Tongue (tissue), 2 donors: ENCODE measurements around the gene PCDHGB4. TPM values are rescaled to one million over a fixed set of nuclear protein-coding genes. Genes with fewer than 3 reads are reported as not detected.
"Not testable (repeated sequence)": the region's sequence is repeated elsewhere in the genome, so short reads cannot be mapped to it uniquely, and the experiment has no call there.

ENCODE experiments used
- DNase-seq: peaks from one replicate; pipeline ENCODE4 v3.0.0-alpha.2; 2015
- total RNA-seq: library from RNA; depleted of rRNA; stranded (reverse); fragments of >200 nt; gene quantifications from one replicate; pipeline ENCODE4 v1.2.3, GENCODE V29; 2014

PCDHGB4 gene
- total RNA-seq: 5.9 TPM

DNA sequence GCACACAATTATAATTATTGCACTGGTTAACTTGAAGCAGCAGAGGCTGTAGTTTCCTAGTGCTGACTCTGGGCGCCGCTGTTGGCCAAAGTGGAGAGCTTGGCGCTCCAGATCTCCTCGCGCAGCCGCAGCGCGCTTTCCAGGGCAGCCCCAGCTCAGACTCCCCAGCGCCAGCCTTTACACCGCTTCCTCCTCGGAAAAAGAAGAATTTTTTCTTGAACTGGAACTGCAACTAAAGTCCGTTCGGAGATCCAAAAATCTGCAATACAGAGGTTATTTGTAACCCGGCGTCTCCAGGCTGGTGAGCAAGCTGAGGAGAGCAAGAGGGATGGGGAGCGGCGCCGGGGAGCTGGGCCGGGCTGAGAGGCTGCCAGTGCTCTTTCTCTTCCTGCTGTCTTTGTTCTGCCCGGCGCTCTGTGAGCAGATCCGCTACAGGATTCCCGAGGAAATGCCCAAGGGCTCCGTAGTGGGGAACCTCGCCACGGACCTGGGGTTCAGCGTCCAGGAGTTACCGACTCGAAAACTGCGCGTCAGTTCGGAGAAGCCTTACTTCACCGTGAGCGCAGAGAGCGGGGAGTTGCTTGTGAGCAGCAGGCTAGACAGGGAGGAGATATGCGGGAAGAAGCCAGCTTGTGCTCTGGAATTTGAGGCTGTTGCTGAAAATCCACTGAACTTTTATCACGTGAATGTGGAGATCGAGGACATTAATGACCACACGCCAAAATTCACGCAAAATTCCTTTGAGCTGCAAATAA, at the start of gene PCDHGB4:
TSS of gene PCDHGB4 (plus strand) at position 142 of the 755 bp plus-strand sequence. CDS start at position 329, 187 bp downstream.
- DNase-seq: peak; percentile 18

DNA sequence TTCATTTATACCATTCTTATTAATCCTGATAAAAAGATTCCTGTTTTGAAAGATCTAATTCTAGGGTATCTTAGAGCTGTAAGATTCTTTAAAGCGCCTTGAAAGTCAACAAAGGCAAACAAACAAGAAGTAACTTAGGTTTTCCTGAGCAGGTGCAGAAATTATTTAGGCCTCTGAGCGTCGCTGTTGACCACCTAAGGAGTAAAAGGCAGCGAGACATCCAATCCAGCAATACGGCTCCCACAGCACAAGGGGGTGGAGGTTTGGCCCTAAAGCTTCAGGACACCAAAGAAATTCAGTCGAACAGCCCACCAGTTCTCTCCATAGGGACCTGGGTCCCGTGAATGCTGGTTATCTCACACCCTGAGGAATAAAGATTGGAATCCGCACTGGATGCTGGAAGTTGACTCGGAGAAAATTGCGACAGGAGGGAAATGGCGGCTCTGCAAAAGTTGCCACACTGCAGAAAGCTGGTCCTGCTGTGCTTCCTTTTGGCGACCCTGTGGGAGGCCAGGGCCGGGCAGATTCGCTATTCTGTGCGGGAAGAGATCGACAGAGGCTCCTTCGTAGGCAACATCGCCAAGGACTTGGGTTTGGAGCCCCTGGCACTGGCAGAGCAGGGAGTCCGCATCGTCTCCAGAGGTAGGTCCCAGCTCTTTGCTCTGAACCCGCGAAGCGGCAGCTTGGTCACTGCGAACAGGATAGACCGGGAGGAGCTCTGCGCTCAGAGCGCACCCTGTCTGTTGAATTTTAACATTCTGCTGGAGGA, 48.8 kb upstream of the PCDHGB4 start, which contains the start of gene PCDHGA2:
TSS of gene PCDHGA2 (plus strand) at position 223 of the 769 bp plus-strand sequence.
- DNase-seq: peak; percentile 59

DNA sequence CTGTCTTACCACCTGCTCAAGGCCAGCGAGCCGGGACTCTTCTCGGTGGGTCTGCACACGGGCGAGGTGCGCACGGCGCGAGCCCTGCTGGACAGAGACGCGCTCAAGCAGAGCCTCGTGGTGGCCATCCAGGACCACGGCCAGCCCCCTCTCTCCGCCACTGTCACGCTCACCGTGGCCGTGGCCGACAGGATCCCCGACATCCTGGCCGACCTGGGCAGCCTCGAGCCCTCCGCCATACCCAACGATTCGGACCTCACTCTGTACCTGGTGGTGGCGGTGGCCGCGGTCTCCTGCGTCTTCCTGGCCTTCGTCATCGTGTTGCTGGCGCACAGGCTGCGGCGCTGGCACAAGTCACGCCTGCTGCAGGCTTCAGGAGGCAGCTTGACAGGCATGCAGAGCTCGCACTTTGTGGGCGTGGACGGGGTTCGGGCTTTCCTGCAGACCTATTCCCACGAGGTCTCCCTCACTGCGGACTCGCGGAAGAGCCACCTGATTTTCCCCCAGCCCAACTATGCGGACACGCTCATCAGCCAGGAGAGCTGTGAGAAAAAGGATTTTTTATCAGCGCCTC, 46.6 kb upstream of the PCDHGB4 start:
- DNase-seq: not testable (repeated sequence)

DNA sequence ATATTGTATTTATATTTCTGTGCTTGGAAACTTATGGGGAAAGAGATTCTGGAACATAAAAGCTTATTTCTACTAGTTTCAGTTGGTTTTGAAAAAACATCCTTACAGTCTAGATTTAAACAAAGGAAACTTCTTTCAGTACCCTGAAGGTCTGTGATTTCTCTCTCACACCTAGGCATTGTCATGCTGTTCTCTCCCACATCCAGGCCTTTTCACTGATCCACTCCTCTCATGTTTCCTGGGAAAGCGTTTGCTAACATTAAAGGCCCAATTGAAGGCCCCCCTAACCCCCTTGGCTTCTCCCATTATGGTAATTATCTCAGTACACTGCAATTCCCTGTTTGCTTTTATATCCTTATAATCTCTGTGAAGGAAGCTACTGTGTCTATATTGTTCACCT, 44.7 kb upstream of the PCDHGB4 start:
- DNase-seq: no peak

DNA sequence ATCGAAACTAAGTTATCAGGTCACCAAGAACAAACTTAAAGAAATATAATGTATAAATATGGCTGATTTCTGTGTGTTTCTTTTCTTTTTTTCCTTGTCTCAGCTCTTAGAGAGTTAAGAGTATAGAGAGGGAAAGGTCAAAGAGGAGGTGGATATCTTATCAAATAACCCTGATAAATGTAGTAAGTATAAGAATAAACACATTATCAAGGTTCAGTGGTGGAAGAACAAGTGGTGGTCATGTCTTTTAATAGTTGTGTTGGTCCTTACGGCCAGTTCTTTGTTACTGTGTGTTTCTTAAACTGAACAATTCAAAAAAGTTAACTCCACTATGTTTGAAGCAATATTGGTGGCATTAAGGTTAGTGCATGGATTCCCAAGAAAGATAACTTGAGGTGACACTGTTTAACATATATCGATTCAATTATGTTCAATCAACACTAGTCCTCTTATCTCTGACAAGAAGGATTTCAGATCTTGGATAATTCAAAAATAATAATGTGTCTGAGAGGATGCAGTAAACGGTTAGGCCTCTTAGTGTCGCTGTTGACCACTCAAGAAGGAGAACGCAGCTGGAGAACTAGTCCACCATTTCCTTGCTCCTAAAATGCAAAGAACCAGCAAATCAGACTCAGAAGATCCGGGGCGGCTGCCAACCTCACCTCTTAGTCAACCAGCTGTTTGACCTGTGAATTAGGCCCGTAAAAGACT, 44.1 kb upstream of the PCDHGB4 start, which contains the start of gene PCDHGA3:
TSS of gene PCDHGA3 (plus strand) at position 588 of the 711 bp plus-strand sequence. CDS start 205 bp downstream, outside the sequence.
- peak; percentile 20 for DNase-seq

DNA sequence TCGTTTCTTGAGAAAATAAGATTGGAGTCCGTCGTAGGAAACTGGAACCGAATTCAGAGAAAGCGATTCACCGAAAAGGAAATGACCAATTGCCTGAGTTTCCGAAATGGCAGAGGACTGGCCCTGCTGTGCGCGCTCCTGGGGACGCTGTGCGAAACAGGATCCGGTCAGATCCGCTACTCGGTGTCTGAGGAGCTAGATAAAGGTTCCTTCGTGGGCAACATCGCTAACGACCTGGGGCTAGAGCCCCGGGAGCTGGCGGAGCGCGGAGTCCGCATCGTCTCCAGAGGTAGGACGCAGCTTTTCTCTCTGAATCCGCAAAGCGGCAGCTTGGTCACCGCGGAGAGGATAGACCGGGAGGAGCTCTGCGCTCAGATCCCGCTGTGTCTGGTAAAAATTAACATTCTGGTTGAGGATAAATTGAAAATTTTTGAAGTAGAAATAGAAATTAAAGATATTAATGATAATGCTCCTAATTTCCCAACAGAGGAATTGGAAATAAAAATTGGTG, 43.5 kb upstream of the PCDHGB4 start:
- DNase-seq: no peak

DNA sequence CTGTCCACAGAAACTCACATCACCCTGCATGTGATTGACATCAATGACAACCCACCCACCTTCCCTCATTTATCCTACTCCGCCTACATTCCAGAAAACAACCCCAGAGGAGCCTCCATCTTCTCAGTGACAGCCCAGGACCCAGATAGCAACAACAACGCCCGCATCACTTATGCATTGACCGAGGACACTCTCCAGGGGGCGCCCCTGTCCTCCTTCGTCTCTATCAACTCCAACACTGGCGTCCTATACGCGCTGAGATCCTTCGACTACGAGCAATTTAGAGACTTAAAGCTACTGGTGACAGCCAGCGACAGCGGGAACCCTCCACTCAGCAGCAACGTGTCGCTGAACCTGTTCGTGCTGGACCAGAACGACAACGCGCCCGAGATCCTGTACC, 42.2 kb upstream of the PCDHGB4 start:
- no peak for DNase-seq

DNA sequence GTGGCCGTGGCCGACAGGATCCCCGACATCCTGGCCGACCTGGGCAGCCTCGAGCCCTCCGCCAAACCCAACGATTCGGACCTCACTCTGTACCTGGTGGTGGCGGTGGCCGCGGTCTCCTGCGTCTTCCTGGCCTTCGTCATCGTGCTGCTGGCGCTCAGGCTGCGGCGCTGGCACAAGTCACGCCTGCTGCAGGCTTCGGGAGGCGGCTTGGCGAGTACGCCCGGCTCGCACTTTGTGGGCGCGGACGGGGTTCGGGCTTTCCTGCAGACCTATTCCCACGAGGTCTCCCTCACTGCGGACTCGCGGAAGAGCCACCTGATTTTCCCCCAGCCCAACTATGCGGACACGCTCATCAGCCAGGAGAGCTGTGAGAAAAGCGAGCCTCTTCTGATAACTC, 41.5 kb upstream of the PCDHGB4 start:
- not testable (repeated sequence) for DNase-seq

DNA sequence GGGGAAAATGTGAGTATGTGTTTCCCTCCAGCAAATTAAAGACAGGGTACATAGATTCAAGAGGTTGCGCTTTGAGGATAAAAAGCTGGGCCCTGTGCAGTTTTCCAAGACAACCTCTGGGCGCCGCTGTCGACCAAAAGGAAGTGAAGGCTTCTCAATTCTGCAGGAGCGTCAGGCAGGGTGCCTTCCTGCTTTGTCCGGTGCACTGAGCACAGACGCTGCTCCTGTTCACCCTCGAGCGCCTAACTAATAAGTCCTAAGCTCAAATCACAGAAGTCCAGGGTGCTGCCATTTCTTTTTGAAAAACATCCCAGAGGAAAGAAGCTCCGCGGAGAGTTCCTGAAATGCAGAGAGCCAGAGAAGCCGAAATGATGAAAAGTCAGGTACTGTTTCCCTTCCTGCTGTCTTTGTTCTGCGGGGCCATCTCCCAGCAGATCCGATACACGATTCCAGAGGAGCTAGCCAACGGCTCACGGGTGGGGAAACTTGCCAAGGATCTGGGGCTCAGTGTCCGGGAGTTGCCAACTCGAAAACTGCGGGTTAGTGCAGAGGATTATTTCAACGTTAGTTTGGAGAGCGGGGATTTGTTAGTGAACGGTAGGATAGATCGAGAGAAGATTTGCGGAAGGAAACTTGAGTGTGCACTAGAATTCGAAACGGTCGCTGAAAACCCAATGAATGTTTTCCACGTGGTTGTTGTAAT, 37.4 kb upstream of the PCDHGB4 start, which contains the start of gene PCDHGB1:
TSS of gene PCDHGB1 (plus strand) at position 183 of the 703 bp plus-strand sequence. CDS start at position 345, 162 bp downstream.
- peak; percentile 21 for DNase-seq

DNA sequence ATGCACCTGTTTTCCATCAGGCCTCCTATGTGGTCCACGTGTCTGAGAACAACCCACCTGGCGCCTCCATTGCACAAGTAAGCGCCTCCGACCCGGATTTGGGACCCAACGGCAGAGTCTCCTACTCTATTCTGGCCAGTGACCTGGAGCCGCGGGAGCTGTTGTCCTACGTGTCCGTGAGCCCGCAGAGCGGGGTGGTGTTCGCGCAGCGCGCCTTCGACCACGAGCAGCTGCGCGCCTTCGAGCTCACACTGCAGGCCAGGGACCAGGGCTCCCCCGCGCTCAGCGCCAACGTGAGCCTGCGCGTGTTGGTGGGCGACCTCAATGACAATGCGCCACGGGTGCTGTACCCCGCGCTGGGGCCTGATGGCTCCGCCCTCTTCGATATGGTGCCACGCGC, 35.9 kb upstream of the PCDHGB4 start:
- no peak for DNase-seq

DNA sequence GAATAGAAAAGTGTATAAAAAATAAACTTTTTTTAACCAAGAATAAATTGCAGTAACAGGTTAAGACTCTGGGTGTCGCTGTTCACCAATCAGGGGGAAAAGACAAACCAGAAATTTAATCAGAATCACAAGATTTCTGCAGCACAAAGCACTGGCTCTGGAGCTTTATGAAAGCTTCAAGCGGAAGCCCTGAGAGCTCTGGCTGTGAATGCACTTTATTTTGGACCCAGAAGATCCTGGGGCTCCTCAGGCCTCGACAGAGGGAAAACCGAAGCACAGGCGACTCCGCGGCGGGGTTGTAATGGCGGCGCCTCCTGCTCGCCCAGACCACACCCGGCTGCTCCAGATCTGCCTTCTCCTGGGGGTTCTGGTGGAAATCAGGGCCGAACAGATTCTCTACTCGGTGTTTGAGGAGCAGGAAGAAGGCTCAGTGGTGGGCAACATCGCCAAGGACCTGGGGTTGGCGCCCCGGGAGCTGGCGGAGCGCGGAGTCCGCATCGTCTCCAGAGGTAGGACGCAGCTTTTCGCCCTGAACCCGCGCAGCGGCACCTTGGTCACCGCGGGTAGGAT, 32.5 kb upstream of the PCDHGB4 start, which contains the start of gene PCDHGA4:
TSS of gene PCDHGA4 (plus strand) at position 122 of the 570 bp plus-strand sequence. CDS start at position 209, 87 bp downstream.
- peak; percentile 3 for DNase-seq

DNA sequence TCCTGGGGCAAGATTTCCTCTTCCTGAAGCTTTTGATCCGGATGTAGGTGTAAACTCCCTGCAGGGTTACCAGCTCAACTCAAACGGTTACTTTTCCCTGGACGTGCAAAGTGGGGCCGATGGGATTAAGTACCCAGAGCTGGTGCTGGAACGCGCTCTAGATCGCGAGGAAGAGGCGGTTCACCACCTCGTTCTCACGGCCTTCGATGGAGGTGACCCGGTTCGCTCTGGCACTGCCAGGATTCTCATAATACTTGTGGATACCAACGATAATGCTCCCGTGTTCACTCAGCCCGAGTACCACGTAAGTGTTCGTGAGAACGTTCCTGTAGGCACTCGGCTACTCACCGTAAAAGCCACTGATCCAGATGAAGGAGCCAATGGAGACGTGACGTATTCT, 31.9 kb upstream of the PCDHGB4 start:
- no peak for DNase-seq

DNA sequence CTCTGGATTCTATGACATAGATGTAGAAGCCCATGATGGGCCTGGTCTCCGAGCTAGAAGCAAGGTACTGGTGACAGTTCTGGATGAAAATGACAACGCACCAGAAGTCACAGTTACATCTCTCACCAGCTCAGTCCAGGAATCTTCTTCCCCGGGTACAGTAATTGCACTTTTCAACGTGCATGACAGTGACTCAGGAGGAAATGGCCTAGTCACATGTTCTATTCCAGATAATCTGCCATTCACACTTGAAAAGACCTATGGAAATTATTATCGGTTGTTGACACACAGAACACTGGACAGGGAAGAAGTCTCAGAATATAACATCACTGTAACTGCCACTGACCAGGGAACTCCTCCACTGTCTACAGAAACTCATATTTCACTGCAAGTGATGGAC, 31.4 kb upstream of the PCDHGB4 start:
- DNase-seq: no peak

DNA sequence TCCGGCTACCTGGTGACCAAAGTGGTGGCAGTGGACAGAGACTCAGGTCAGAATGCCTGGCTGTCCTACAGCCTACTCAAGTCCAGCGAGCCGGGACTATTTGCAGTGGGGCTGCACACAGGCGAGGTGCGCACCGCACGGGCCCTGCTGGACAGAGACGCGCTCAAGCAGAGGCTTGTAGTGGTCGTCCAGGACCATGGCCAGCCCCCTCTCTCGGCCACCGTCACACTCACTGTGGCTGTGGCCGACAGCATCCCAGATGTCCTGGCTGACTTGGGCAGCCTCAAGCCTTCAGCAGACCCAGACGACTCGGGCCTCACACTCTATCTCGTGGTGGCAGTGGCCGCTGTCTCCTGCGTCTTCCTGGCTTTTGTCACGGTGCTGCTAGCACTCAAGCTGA, 30.5 kb upstream of the PCDHGB4 start:
- no peak for DNase-seq

DNA sequence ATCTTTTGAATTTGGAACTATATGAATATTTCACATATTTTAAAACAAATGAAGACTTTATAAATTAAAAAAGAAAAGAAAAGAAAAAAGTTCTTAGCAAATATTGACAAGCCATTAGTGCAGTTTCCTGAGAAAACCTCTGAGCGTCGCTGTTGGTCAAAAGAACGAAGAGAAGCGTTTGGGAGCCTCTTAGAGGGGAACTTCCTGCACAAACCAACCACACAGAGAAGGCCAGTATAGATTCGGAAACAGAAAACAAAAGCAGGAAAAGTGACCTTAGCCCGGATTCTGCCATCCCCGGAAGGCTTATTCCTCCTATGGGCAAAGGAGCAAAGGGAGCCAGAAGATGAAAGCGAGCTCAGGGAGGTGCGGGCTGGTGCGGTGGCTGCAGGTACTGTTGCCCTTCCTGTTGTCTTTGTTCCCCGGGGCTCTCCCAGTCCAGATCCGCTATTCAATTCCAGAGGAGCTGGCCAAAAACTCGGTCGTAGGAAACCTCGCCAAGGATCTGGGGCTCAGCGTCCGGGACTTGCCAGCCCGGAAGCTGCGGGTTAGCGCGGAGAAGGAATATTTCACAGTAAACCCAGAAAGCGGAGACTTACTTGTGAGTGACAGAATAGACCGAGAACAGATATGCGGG, 27.6 kb upstream of the PCDHGB4 start, which contains the start of gene PCDHGB2:
TSS of gene PCDHGB2 (plus strand) at position 205 of the 637 bp plus-strand sequence. CDS start at position 347, 142 bp downstream.
- peak; percentile 19 for DNase-seq

DNA sequence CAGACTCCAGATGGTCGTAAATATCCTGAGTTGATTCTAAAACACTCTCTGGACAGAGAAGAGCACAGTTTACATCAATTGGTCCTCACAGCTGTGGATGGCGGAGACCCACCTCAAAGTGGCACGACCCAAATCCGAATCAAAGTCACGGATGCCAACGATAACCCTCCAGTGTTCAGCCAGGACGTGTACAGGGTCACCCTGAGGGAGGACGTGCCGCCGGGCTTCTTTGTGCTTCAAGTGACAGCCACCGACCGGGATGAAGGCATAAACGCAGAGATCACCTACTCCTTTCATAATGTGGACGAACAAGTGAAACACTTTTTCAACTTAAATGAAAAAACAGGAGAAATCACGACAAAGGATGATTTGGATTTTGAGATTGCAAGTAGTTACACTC, 26.8 kb upstream of the PCDHGB4 start:
- no peak for DNase-seq

DNA sequence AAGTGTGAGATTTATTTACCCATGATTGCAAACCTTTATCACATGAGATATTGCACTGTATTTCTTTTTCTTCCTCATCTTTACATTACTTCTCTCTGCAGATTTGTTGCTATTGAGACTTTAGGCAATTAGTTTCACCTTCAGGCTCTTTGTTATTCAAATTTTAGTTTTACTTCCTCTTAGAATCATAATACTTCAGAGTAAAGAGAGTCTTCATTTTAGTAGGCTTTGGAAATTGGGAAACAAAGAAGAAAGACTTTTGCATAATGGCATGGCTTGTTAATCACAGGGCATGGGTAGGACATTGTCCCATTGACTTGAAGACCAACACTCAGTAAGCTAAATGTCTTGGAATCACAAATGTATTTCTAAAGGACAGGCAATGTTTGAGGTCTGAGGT, 24.8 kb upstream of the PCDHGB4 start:
- DNase-seq: no peak

DNA sequence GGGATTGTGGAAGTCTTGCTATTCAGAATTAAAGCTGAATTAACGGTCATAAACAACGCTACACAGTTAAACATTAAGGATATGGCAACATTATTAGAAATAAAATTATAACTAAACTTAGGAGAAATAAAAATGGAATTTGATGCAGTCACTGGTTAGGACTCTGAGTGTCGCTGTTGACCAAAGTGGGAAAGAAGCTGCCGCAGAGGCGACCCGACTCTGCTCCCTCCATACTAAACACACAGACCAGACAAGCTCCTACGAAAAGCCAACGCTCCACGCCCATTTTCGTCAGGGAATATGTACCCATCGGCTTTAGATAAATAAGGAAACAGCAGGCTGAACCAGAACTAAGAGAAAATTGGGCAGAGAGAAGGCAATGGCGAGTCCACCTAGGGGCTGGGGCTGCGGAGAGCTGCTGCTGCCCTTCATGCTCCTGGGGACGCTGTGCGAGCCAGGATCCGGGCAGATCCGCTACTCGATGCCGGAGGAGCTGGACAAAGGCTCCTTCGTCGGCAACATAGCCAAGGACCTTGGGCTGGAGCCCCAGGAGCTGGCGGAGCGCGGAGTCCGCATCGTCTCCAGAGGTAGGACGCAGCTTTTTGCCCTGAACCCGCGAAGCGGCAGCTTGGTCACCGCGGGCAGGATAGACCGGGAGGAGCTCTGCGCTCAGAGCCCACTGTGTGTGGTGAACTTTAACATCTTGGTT, 23.4 kb upstream of the PCDHGB4 start, which contains the start of gene PCDHGA5:
TSS of gene PCDHGA5 (plus strand) at position 211 of the 709 bp plus-strand sequence. CDS start at position 380, 169 bp downstream.
- DNase-seq: peak; percentile 8
